Activated CD4-positive, CD25-positive, alpha-beta regulatory T cell treated with anti-CD3 and anti-CD28 coated beads, Interleukin-2, amount 50 U/mL, for 72 hours (primary cell): Measurements from ENCODE around the gene DHX8.

Source experiments
- DNase-seq: peaks from one replicate; pipeline ENCODE4 v3.0.0; 2021

DHX8 gene

GRCh38 chr17:43548689-43549379 lies 65.1 kb downstream of the DHX8 start:
- DNase-seq = no peak

GRCh38 chr17:43549496-43549895 lies 65.7 kb downstream of the DHX8 start:
- no peak for DNase-seq

- no peak for DNase-seq
Observed at GRCh38 chr17:43550754-43551153, 67.0 kb downstream of the DHX8 start.

- no peak for DNase-seq
Observed at GRCh38 chr17:43552229-43552837, 68.6 kb downstream of the DHX8 start.

GRCh38 chr17:43553573-43553972 lies 69.8 kb downstream of the DHX8 start:
- no peak for DNase-seq

- no peak for DNase-seq
Observed at GRCh38 chr17:43554857-43555256, 71.1 kb downstream of the DHX8 start.

GRCh38 chr17:43556292-43556691 lies 72.5 kb downstream of the DHX8 start:
- no peak for DNase-seq

GRCh38 chr17:43558805-43559160 lies 75.0 kb downstream of the DHX8 start:
- no peak for DNase-seq

GRCh38 chr17:43559161-43559816 lies 75.5 kb downstream of the DHX8 start:
- DNase-seq = no peak

- DNase-seq = no peak
Observed at GRCh38 chr17:43560461-43561427, 77.0 kb downstream of the DHX8 start.

- DNase-seq = no peak
Observed at GRCh38 chr17:43562679-43563599, 79.2 kb downstream of the DHX8 start.

GRCh38 chr17:43563600-43564594 lies 80.1 kb downstream of the DHX8 start:
- no peak for DNase-seq

- DNase-seq = no peak
Observed at GRCh38 chr17:43568506-43569082, 84.8 kb downstream of the DHX8 start.

- DNase-seq = no peak
Observed at GRCh38 chr17:43570518-43570928, 86.7 kb downstream of the DHX8 start.

GRCh38 chr17:43572368-43572980 lies 88.7 kb downstream of the DHX8 start:
- no peak for DNase-seq

GRCh38 chr17:43573579-43574321 lies 90.0 kb downstream of the DHX8 start:
- no peak for DNase-seq

- DNase-seq = no peak
Observed at GRCh38 chr17:43574348-43574747, 90.6 kb downstream of the DHX8 start.

GRCh38 chr17:43574896-43575525 lies 91.2 kb downstream of the DHX8 start:
- no peak for DNase-seq
